ENCODE data around the gene DOCK1. TPM values are rescaled to one million over a fixed set of nuclear protein-coding genes. Genes with fewer than 3 reads are reported as not detected.
A peak's percentile ranks its signal among the peaks of the same experiment; 100 is the strongest.

The DOCK1 gene
- total RNA-seq, 1 donor from 2014 or later, result 57.8 TPM

DNA sequence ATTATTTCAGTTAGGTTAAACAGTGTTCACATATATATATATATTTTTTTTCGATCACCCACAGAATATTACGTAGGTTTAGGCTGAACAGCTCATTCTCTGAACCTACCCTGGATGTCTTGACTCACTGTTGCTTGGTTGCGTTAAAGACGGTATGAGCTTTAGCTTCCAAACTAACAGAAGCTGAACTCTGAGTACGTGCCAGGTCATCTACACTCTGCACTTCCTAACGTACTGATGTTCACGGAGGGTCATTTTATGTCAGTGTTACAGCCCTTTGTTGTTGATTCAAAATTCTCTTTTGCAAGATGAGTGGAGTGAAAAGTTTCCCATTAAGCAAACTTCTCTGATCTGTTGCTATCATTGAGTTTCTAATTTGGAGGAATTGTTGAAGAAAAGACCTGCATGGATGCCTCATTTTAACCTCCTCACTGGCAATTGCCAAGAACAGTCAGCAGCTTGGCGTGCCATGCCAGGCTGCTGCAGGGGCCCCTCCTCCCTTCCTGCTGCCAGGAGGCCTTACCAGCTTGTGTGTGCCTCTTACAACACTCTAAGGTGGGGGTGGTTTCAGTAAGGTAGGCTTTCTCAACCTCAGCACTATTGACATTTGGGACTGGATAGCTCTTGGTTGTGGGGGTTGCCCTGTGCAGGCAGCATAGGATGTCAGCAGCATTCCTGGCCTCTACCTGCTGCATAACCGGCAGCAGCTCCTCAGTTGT is 246.9 kb downstream of the DOCK1 start:
- Mint-ChIP-seq H3K27me3 (ENCODE audit: low read depth) (no peaks in the 10 kb centered on the region), H3K36me3 (ENCODE audit: low read depth) (no peaks in the 10 kb centered on the region), H3K27ac (ENCODE audit: unreplicated experiment) (no peak overlapping the region), H3K9me3 (ENCODE audit: low read depth) (no peaks in the 10 kb centered on the region), H3K4me3 (ENCODE audit: unreplicated experiment) (no peak overlapping the region), H3K4me1 (ENCODE audit: low read depth) (peaks cover 28% of the 10 kb centered on the region)
- TF ChIP-seq, protein P1, sequence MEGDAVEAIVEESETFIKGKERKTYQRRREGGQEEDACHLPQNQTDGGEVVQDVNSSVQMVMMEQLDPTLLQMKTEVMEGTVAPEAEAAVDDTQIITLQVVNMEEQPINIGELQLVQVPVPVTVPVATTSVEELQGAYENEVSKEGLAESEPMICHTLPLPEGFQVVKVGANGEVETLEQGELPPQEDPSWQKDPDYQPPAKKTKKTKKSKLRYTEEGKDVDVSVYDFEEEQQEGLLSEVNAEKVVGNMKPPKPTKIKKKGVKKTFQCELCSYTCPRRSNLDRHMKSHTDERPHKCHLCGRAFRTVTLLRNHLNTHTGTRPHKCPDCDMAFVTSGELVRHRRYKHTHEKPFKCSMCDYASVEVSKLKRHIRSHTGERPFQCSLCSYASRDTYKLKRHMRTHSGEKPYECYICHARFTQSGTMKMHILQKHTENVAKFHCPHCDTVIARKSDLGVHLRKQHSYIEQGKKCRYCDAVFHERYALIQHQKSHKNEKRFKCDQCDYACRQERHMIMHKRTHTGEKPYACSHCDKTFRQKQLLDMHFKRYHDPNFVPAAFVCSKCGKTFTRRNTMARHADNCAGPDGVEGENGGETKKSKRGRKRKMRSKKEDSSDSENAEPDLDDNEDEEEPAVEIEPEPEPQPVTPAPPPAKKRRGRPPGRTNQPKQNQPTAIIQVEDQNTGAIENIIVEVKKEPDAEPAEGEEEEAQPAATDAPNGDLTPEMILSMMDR (IDR thresholded peaks at IDR 0.05), result no peak
- DNase-seq (ENCODE audit: low spot score), result no peak

DNA sequence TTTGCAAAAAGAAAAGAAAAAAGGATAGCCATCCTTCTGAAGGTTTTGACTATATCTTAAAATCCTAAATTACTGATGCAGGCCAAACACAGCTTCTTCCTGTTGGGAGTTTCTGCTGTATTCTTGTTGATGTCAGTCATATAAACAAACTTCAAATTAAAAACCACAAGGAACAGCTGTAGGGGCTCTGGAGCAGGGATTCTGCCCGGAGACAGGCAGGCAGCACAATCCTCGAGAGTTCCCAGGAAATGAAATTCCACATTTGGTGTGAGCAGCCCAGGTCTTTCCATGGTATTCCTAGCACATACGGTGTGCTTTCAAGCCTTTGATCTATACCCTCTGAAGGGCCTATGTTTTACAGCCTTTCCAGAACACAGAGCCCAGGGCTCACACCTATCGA is 248.0 kb downstream of the DOCK1 start:
- Mint-ChIP-seq H3K4me3 (ENCODE audit: unreplicated experiment) (no peak overlapping the region), H3K27me3 (ENCODE audit: low read depth) (no peaks in the 10 kb centered on the region), H3K9me3 (ENCODE audit: low read depth) (no peaks in the 10 kb centered on the region), H3K27ac (ENCODE audit: unreplicated experiment) (no peak overlapping the region), H3K36me3 (ENCODE audit: low read depth) (no peaks in the 10 kb centered on the region), H3K4me1 (ENCODE audit: low read depth) (peaks cover 36% of the 10 kb centered on the region)
- no peak for DNase-seq (ENCODE audit: low spot score)
- TF ChIP-seq, protein P1 (IDR thresholded peaks at IDR 0.05), result no peak

DNA sequence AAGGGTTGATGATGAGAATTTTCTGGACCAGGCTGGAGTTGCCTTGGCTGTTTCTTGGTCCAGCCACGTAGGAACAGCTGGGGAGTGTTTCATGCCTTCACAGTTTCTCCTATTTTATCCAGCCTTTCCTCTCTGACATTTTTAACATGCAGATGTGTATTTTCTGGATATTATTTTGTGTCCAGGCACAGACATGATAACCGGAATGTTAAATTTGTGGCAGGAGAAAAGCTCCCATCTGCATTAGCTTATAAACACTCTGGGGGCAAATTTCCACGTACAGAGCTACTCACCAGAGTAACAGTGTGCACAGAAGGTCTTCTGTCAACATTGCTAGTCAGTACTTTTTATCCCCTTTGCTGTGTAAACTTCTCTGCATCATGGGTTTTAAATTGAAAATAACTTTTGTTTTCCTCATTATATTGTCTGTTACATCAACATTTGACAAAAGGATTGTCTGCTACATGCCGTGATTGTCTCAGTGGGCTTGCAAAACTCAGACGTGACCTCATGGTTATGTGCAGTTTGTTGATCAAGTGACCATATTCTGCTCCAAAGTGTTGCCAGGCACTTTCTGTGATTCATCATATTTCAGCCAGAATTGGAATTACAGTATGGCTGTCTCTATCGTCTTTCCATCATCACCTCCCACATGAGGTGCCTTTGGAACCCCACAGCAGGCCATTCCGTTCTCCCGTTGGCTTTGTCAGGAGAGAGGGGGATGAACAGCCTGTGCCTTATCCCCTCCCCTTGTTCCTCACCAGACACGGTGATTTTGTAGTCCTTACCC is 249.8 kb downstream of the DOCK1 start:
- Mint-ChIP-seq H3K4me1 (ENCODE audit: low read depth) (peaks cover 21% of the 10 kb centered on the region), H3K9me3 (ENCODE audit: low read depth) (no peaks in the 10 kb centered on the region), H3K27ac (ENCODE audit: unreplicated experiment) (no peak overlapping the region), H3K4me3 (ENCODE audit: unreplicated experiment) (no peak overlapping the region), H3K27me3 (ENCODE audit: low read depth) (no peaks in the 10 kb centered on the region), H3K36me3 (ENCODE audit: low read depth) (no peaks in the 10 kb centered on the region)
- DNase-seq (ENCODE audit: low spot score), result no peak
- TF ChIP-seq, protein P1 (IDR thresholded peaks at IDR 0.05), result no peak

DNA sequence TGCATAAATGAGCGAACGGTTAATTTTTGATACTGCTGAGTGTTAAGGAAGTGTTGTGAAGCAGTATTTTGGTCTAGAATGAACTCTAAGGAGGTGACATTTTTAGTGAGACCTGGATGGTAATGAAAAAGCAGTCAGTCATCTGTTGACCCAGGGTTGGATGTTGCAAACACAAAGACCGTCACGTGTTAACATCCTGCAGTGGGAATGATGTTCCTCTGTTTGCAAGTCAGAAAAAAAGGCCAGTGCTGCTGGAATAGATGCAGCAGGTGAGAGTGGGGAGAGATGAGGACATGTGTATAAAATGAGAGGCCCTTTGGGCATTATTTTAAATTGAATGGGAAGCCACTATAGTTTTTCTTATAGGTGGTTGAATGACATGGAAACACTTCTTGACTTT is 251.9 kb downstream of the DOCK1 start:
- H3K36me3 Mint-ChIP-seq (ENCODE audit: low read depth), result no peaks in the 10 kb centered on the region
- peaks cover 19% of the 10 kb centered on the region for H3K4me1 Mint-ChIP-seq (ENCODE audit: low read depth)
- TF ChIP-seq, protein P1 (IDR thresholded peaks at IDR 0.05), result no peak
- no peaks in the 10 kb centered on the region for H3K27me3 Mint-ChIP-seq (ENCODE audit: low read depth)
- peak overlapping the region; percentile 14 for H3K27ac Mint-ChIP-seq (ENCODE audit: unreplicated experiment)
- H3K4me3 Mint-ChIP-seq (ENCODE audit: unreplicated experiment), result no peak overlapping the region
- no peaks in the 10 kb centered on the region for H3K9me3 Mint-ChIP-seq (ENCODE audit: low read depth)
- no peak for DNase-seq (ENCODE audit: low spot score)

DNA sequence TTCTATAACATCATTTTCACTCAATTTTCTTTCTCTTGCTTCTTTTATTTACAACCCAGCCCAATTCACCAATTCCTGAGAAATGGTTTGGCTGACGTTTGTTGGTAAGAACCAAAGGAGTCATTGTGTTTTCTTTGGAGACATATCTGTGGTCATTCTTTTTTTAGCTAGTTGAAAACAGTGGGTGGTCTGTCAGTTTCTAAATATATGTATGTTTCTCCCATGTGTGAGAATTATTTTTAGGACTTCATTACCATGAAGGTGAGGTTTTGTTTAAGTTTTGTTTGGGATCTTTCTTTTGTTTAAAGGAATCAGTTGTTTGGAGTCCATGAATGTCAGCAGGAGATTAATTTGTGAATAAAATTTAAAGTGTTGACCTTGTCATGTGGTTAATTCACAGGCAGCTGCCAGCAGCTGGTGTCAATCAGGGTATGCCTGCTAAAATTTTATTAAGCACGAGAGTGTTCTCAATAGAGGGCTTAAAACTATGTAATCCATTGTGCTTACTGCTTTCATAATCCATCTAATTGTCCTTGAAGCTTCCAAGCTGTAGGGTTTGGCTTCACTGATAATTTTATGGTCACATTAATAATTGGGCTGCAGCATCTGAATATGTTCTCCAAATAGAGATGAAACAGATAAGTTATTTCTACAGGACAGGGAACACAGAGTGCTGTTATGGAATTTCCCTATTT is 252.4 kb downstream of the DOCK1 start:
- H3K4me3 Mint-ChIP-seq (ENCODE audit: unreplicated experiment), result no peak overlapping the region
- H3K27me3 Mint-ChIP-seq (ENCODE audit: low read depth), result no peaks in the 10 kb centered on the region
- no peaks in the 10 kb centered on the region for H3K9me3 Mint-ChIP-seq (ENCODE audit: low read depth)
- TF ChIP-seq, protein P1 (IDR thresholded peaks at IDR 0.05), result no peak
- peaks cover 19% of the 10 kb centered on the region for H3K4me1 Mint-ChIP-seq (ENCODE audit: low read depth)
- H3K36me3 Mint-ChIP-seq (ENCODE audit: low read depth), result no peaks in the 10 kb centered on the region
- H3K27ac Mint-ChIP-seq (ENCODE audit: unreplicated experiment), result peak overlapping the region; percentile 52
- DNase-seq (ENCODE audit: low spot score), result no peak
